AG04449 (cell line): ENCODE results near the gene RRM2.
A peak's percentile ranks its signal among the peaks of the same experiment; 100 is the strongest.

Experiments used
- CTCF ChIA-PET: fragments of 350-600 bp; formaldehyde crosslinking; extraction: SDS; loops from one replicate; lab custom pipeline; 2021; ENCODE audit warnings: antibody characterized with exemption; lab: Yijun Ruan, JAX
- POLR2A ChIA-PET: fragments of 400-600, 350-600 bp; formaldehyde crosslinking; extraction: SDS; loops from one replicate; lab custom pipeline; 2020; ENCODE audit warnings: antibody characterized with exemption, inconsistent platforms; lab: Yijun Ruan, JAX
- DNase-seq: peaks from one replicate; pipeline ENCODE4 v3.0.0-alpha.2; 2010; ENCODE audit warnings: low read depth, low spot score
- H3K4me3 ChIP-seq: 2 replicates; pipeline ENCODE4 v1.5.1; 2011; ENCODE audit warnings: low read depth, mild to moderate bottlenecking, control low read depth, low read length
- TF ChIP-seq, protein P1 (sequence below): IDR thresholded peaks from one replicate; pipeline ENCODE4 v1.5.1; 2011; ENCODE audit warnings: mild to moderate bottlenecking, moderate library complexity, low read length, control low read depth, inconsistent platforms; ENCODE audit not compliant: insufficient read depth; ENCODE audit errors: missing control alignments

Gene RRM2

DNA sequence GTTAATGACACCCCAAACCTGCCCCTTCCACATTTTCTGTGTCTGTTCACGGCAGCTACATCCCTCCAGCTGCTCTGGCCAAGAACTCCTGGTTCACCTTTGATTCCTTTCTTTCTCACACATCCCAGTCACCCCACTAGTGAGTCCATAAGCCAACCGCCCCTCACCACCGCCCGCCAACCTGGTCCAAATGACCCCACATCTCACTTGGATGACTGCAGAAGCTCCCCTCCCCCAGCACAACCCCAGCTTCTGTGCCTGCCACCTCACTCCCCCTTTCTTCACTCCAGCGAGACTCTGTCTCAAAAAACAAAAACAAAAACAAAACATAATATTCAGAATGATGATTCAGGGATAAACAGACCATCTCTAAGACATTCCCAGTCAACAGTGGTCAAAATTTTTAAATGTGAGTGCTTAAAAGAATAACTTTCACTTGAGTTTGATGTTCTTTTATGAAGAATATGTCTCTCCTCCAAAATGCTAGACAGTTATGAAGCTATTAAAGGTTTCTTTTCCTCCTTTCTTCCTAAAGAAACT is 45.5 kb upstream of the RRM2 start:
- POLR2A ChIA-PET = no interaction called here
- CTCF ChIA-PET = interaction anchor here (1.0 to 15.7 kb wide), 5 partner anchors 12 to 358 kb away, joined by 3 to 482 read pairs (median 86); no protein-coding TSS in a partner anchor
- H3K4me3 ChIP-seq = no peak overlapping the region
- no peak for DNase-seq
- TF ChIP-seq, protein P1, sequence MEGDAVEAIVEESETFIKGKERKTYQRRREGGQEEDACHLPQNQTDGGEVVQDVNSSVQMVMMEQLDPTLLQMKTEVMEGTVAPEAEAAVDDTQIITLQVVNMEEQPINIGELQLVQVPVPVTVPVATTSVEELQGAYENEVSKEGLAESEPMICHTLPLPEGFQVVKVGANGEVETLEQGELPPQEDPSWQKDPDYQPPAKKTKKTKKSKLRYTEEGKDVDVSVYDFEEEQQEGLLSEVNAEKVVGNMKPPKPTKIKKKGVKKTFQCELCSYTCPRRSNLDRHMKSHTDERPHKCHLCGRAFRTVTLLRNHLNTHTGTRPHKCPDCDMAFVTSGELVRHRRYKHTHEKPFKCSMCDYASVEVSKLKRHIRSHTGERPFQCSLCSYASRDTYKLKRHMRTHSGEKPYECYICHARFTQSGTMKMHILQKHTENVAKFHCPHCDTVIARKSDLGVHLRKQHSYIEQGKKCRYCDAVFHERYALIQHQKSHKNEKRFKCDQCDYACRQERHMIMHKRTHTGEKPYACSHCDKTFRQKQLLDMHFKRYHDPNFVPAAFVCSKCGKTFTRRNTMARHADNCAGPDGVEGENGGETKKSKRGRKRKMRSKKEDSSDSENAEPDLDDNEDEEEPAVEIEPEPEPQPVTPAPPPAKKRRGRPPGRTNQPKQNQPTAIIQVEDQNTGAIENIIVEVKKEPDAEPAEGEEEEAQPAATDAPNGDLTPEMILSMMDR = no peak

DNA sequence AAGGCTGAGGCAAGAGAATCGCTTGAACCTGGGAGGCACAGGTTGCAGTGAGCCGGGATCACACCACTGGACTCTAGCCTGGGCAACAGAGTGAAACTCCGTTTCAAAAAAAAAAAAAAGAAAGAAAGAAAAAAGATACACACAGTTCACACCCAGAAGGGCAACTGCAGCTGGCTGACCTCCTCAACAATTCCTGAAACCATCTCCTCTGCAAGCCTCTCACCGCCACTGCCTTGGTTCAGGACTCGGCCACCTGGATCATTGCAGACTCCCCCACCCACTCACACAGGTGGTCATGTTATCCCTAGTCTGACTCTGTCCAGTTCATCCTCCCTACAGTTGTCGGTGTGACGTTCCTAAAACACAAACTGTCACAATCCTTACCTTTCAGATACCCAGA is 44.5 kb upstream of the RRM2 start:
- POLR2A ChIA-PET = interaction anchor here (1.1 kb wide), 1 partner anchor 17 kb away, joined by 3 read pairs; no protein-coding TSS in a partner anchor
- TF ChIP-seq, protein P1 = no peak

DNA sequence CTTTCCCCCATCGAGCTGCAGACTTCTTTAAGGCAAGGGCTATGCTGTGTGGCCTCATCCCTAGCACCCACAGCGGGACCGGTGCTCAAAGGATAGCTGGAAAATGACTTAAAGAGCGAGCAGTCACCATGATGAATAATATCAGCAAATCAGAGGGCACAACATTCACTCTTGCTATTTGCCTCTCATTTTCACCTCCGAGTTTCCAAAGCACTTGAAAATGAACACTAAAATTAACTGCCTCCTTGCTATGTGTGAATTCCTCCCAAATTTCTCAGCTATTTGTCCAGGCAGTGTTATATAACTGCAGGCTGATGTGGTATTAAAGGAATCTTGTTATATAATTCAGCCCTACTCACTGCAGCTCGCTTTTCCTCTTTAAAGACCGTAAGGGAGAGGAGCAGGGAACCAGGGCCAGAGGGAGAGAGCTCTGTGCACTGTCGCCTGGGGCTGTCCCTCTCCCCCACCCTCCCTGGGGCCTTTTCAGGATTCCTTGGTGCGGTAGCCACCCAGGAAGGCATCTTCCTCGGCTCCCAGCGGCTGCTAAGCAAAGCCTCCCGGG is 43.8 kb upstream of the RRM2 start:
- POLR2A ChIA-PET = interaction anchor here (0.5 to 1.1 kb wide), 3 partner anchors 16 to 790 kb away, joined by 3 read pairs; no protein-coding TSS in a partner anchor
- DNase-seq = no peak
- TF ChIP-seq, protein P1 = no peak
- H3K4me3 ChIP-seq = peak overlapping the region; percentile 45
- CTCF ChIA-PET = interaction anchor here (0.8 to 1.7 kb wide), 14 partner anchors 8 to 359 kb away, joined by 3 to 20 read pairs (median 4); no protein-coding TSS in a partner anchor

More for the DNA sequence above, 44.5 kb upstream of the RRM2 start:
- H3K4me3 ChIP-seq = no peak overlapping the region
- CTCF ChIA-PET = interaction anchor here (0.9 to 15.7 kb wide), 5 partner anchors 11 to 357 kb away, joined by 3 to 482 read pairs (median 6); no protein-coding TSS in a partner anchor
- no peak for DNase-seq

DNA sequence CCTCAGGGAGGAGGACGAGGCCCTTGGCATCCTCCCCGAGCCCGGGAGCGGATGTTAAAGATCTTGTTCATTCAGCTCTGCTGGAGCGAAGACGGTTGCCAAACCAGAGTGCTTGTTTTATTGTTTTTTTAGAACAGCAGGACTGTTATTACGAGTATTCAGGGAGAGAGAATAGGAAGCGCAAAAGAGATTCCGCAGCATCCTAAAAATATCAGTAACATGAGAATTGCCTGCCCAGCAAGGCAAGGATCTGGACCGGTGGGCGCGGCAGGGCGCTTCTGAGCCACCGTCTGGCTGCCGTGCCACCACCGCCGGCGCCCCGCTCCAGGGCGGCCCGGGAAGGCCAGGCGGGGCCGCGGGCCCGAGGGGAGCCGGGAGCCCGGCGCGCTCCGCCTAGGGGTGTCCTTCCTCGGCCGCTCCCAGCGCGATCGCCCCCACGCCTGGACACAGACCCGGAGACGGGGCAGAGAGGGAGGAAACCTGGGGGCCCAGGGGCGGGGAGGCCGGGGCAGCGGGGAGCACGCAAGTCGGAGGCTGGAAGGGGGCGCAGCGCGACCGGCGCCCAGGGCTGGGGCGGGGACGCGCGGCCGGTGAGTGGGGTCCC is 43.2 kb upstream of the RRM2 start:
- TF ChIP-seq, protein P1 = no peak
- no peak for DNase-seq
- ChIA-PET POLR2A (interaction anchor here (0.5 to 1.1 kb wide), 4 partner anchors 15 to 441 kb away, joined by 3 read pairs; no protein-coding TSS in a partner anchor), CTCF (interaction anchor here (0.7 to 1.7 kb wide), 14 partner anchors 9 to 358 kb away, joined by 3 to 20 read pairs (median 4); no protein-coding TSS in a partner anchor)
- peak overlapping the region; percentile 45 for H3K4me3 ChIP-seq

DNA sequence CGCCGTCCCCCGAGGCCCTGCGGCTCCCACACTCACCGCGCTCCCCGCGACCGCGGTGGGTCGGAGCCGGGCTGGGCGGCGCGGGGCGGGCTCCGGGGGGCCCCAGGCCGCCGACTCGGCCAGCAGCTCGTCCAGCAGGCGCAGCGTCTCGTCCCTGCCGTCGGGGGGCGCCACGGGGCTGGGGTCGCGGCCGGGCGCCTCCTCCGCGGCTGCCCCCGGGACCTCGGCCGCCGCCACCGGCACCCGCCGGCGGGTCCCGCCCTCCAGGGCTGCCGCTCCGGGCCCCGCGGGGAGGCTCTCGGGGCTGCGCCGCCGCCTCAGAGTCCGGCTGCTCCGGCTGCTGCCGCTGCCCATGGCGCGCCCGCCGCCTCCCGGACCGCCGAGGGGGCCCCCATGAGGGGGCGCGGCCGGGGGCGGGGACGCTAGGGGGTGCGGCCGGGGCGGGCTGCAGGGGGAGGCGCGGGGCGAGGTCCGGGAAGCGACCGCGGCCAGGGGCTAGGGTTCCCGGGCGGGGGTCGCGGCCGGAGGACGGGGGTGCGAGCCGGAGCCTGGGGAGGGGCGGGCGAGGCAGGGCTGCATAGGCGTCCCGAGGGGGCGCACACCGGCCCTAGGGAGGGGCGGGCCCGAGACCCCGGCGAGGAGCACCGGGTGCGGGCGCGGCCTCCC is 42.5 kb upstream of the RRM2 start, which contains the start of gene CYS1:
Gene CYS1, minus strand, starts transcription at position 542 of the 666 bp plus-strand sequence. Its CDS starts 188 bp downstream, at position 354.
- no peak for DNase-seq
- ChIA-PET POLR2A (interaction anchor here (0.5 to 0.8 kb wide), 2 partner anchors 23 to 358 kb away, joined by 3 read pairs; no protein-coding TSS in a partner anchor), CTCF (interaction anchor here (0.7 to 2.1 kb wide), 10 partner anchors 9 to 358 kb away, joined by 3 to 20 read pairs (median 6); no protein-coding TSS in a partner anchor)
- peak within 1 kb of the TSS; percentile 45 for H3K4me3 ChIP-seq
- TF ChIP-seq, protein P1 = peak; percentile 30
